GM21786 (cell line): ENCODE measurements around the gene TIMP2.

ENCODE experiments used
- ATAC-seq: cut with Tn5 transposase; IDR thresholded peaks from one replicate; pipeline ENCODE4 v1.9.1; 2021; ENCODE audit not compliant: unreplicated experiment

TIMP2 gene

GRCh38 chr17:78840780-78841611 lies 84.2 kb downstream of the TIMP2 start, which contains the start of gene USP36:
Gene USP36, minus strand, starts transcription at chr17:78840814. Its CDS starts 4,451 bp downstream, at chr17:78836363.
- peak; percentile 87 for ATAC-seq

DNA sequence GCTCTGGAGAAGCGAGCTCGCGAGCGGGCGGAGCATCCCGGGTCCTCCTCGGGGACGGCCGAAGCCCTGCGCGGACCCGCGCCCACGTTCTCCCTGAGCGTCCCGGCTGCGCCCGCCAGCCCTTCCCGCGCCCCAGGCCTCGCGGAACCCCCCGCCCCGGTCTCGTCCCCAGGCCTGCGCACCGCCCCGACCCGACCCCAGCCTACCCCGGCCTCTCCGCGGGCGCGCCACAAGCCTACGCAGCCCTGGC lies 84.7 kb downstream of the TIMP2 start:
- no peak for ATAC-seq

GRCh38 chr17:78839762-78840529 lies 85.2 kb downstream of the TIMP2 start:
- ATAC-seq = no peak

GRCh38 chr17:78839235-78839761 lies 85.9 kb downstream of the TIMP2 start:
- ATAC-seq = no peak

GRCh38 chr17:78838574-78839005 lies 86.6 kb downstream of the TIMP2 start:
- ATAC-seq = no peak

DNA sequence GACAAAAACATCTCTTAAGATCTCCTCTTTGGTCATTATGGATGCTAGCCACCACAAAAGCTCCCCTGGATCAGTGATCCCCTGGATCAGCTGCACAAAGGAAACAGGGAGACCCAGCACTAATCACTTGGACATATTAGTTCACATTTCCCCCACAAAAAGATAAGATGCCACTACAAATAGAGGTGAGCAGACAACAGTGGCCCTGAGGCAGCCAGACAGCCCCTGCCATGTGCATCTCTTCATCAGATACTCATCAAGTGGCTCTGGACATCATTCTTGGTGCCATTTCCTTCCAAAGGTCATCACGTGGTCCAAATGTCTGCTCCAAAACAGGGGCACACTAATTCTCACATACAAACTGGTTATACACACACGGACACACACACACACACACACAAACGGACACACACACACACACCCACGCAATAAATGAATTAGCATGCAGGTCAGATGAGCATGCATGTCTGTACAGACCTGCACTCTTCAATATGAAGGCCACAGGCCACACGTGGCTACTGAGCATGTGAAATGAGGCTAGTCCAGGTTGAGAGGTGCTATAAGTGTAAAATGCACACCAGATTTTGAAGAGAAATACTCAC lies 88.7 kb downstream of the TIMP2 start:
- no peak for ATAC-seq

- ATAC-seq = no peak
Measured at GRCh38 chr17:78834571-78834970, 90.6 kb downstream of the TIMP2 start.

DNA sequence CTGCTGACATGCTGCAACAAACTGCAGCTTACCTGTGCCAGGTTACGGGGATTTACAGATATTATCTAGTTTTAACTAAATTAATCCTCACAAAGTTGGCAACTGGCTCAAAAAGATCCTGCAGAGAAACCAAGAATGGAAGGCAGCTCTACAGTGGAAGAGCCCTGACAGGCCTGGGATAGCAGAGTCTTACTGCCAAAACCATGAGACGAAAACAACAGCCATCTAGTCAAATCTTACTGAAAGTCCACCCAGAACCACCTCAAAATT lies 92.7 kb downstream of the TIMP2 start:
- no peak for ATAC-seq

DNA sequence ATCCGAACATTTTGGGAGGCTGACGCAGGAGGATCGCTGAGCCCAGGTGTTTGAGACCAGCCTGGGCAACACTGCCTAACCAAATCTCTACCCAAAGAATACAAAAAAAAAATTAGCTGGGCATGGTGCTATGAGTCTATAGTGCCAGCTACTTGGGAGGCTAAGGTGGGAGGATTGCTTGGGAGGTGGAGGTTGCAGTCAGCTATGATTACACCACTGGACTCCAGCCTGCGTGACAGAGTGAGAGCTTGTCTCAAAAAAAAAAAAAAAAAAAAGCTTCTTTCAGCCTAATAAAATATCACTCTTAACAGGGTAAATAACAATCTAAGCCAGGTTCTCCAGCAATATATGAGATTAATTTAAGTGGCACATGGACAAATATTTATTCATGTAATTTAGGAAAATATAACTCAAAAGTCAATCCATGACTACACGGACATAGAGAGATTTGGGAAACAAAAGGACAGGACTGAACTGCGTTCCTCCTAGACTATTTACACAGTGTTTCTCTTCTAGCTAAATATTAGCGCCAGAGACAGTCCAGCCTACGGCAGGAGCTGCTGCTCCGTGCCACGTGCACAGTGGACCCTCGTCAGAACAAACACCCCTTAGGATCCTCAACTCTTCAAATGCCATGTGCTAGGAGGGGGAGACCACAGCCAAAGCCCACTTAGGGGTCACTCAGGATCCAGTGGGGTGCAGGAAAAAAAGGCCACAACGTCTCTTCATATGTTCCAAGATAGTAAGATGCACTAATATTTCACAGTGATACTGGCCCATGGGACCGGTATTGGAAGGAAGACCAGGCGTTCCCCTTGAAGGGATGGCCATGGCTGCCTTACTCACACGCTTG lies 93.3 kb downstream of the TIMP2 start:
- no peak for ATAC-seq

DNA sequence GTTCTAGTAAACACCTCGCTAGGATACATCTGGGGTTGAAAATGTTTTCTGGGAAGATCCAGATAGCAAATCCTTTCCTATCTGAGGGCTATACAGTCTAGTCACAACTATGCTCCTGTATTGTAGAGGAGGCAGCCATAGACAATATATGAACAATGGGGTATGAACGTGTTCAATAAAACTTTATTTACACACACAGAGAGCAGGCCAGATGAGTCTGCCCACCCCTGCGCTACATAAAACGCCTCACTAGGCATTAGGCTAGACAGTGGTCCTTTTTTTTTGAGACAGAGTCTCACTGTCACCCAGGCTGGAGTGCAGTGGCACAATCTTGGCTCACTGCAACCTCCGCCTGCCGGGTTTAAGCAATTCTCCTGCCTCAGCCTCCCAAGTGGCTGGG lies 95.7 kb downstream of the TIMP2 start:
- no peak for ATAC-seq

DNA sequence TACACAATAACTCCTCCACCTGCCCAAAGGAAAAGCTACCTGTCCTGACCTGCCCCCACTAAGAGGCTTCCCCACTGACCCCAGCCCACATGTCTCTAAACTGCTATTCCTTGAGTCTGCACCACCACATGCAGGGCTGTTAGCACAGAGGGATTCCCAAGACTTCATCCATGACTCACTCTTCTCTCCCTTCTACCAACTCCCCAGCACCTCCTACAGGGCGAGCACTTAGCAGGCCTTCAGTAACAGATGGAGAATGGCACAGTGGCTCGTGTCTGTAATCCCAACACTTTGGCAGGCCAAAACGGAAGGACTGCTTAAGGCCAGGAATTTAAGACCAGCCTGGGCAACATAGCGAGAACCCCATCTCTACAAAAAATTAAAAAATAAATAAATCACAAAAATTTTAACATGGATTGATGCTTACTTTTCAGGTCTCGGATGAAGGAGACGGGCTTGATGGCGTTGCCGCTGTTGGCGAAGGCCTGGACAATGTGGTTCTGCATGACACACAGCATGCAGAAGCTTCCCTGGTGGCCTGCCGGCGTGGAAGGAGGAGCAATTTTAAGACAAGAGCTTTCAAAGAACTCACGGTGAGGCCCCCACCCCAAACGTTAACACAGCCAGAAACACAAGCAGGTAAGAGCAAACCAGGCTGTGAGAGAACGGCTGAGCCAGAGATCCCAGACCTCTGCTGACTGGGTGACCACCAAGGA lies 96.6 kb downstream of the TIMP2 start:
- ATAC-seq = no peak

DNA sequence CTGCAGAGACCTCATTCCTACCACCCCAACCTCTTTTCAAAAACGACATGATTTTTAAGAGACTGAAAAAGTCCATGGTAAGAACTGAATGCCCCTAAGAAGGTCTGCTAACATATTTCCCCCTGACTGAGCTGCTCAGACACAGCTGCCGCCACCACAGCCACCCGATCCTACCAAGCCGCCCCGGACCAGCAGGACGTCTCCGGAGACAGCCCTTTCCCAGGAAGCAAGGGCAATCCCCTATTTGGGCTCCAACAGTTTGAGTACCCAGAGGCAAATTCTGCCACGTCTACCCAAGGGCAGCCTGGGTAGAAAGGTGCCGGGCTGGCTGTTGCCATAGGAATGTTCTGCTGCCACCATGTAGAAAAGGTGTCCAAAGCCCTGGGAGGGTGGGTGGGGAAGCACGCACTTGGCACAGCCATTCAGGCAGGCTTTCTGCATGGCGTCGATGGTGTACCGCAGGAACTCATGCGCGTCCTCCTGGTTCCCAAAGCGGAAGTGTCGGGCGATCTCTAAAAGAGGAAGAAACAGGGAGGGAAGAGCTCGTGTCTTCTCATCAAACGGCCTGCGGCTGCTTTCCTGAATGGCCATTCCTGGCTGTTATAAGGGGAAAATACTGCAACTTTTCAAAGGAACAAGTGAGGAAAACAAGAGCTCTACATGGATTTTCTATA lies 98.2 kb downstream of the TIMP2 start:
- ATAC-seq = no peak

GRCh38 chr17:78826421-78826820 lies 98.8 kb downstream of the TIMP2 start:
- ATAC-seq = no peak

DNA sequence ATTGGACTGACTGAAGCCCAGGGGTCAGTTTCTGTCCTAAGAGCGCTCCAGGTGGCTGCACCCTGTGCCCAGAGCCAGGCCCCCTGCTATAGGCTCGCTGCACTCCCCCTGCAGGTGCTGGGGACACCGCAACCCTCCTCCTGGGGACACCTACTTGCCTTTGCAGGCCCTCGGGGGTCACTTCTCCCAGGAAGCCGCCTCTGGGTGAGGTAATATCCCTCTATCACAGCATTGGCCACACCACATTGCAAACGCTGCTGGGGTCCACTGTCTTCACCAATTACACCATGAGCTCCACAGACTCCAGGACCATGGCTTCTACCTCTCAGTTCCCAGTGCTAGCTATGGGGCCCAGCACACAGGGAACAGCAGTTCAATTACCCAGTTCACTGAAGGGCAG lies 99.5 kb downstream of the TIMP2 start:
- no peak for ATAC-seq

GRCh38 chr17:78824240-78824639 lies 100.9 kb downstream of the TIMP2 start:
- ATAC-seq = no peak

DNA sequence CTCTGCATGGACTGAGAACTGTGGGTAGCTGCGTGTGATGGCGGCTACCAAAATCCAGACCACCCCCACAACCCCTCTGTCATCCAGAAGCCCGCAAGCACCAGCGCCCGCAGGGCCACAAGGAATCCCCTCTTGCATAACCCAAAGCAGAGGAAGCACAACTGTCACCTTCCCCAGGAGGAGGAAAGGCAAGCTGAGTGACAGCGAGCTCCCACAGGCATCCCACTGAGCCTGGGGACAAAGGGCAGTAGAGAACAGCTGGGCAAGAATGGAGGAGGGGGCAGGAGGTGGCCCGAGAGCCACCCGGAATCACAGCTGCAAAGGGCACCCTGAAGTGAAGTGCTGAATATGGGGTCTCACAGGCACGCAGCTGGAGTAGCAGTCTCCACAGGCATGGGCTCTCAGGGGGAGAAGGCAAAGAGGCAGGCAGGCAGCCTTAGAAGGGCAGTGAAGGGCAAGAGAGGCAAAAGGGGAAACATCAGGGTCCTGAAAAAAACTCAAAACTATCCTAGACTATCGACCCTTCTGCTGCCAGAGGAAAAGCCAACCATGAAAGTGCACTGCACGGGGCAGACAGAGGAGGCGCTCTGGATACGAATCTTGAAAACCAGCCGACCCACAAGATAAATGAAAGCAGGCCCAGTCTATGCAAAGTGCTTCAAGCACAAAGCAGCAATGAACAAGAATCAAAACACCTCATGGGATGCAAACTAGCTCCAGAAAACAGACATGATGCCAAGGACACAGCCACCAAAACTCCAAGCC lies 101.7 kb downstream of the TIMP2 start:
- ATAC-seq = no peak

DNA sequence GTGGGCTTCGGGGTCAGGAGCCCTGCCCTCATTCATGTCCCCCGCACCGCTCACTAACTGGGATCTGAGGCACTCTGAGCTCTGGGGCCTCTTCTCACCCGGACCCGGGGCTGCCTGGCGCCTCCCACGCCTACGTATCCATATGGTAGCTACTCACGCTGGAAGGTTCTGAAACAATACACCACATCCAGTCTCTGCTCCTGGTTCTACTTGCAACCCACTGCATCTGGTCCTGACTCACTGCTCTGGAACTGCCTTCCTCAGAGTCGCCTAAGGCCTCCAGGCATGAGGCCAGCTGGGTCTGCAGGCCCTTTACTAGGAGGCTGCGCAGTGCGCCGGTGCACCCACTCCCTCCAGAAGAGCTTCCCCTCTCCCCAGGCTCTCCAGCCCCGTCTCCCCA lies 102.6 kb downstream of the TIMP2 start:
- no peak for ATAC-seq

DNA sequence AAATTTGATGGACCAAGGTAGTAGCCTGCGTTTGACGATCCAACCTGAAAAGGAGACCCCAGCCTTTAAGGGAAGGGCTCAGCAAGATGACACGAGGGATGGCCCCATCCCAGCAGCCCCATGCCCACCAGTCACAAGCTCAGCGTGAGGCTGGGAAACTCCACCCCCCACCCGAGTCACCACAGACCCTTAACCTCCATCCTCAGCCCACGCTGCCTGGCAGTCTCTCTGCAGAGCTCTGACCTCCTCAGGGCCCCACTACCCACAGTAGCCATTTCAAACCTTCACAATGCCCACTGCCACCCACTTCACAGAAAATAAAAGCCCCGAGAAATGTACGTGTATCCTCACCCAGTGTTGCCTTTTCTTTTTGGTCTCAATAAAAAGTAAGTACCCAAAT lies 103.2 kb downstream of the TIMP2 start:
- ATAC-seq = no peak

GRCh38 chr17:78820841-78821240 lies 104.3 kb downstream of the TIMP2 start:
- ATAC-seq = no peak
